NCI-H2081 treated with DMSO at 0.1 percent for 48 hours (cell line): ENCODE results near the gene DTX1.

ENCODE experiments used
- DNase-seq: peaks from one replicate; lab custom pipeline; 2025; lab: John Stamatoyannopoulos, UW

The DTX1 gene

DNA sequence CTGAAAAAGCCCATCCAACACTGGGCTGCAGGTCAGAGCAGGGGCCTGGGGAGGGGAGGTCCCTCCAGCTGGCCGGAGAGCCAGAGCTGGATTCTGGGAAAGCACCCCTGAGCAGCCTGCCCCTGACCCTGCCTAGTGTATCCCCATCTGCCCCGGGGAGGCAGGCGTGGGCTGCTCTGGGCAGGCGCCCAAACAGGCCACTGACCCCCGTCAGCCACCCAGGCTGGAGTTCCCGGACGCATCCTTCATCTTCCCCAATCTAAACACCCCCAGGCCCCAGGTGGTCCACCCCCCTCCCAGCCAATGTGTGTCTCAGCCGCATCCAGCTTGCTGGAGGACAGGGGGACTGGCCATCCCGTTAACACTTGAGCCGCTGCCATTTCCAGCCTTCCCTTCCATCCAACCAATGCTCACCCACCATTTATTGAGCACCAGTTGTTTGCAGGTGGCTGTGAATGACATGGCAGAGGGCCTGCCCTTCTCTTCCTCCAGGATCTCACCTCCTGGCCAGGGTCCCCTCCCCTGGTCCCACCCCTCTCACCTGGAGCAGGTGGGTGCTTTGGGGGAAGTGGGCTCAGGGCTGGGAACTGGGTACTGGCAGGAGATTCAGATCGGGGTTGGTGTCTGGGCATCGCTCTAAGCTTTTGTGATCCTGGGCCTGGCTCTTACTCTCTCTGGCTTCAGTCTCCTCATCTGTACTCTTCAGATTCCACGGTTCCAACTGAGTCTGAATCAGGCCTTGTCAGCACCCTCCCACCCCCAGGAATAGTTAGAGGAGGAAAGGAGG is 743 bp upstream of the DTX1 start:
- no peak for DNase-seq

- DNase-seq: no peak
Observed at GRCh38 chr12:113056381-113056630, 224 bp upstream of the DTX1 start.

GRCh38 chr12:113057565-113058485 is 1.3 kb downstream of the DTX1 start:
- no peak for DNase-seq

- DNase-seq: no peak
Observed at GRCh38 chr12:113058553-113058952, 2.0 kb downstream of the DTX1 start.

DNA sequence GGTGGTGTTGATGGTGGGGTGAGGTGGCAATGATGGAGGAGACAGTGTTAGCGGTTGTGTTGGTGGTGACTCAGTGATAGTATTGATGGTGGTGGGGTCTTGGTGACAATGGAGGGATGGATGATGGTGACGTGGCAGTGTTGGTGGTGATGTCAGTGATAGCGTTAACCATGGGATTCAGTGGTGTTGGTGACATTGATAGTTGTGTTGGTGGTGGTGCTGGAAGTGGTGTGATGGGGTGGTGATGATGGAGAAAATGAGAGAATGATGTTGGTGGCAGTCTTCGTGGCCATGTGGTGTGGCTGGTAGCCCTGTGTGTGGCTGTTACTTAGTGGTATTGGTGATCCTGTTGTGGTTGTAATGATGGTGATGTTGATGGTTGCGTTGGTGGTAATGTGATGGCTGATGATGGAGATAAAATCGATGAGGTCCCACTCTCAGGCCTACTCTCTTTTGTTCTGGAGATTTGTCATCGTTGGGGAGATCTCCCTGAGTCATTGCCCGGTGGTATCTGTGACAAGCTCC is 2.6 kb downstream of the DTX1 start:
- no peak for DNase-seq

GRCh38 chr12:113060336-113060960 is 3.9 kb downstream of the DTX1 start:
- DNase-seq: no peak

DNA sequence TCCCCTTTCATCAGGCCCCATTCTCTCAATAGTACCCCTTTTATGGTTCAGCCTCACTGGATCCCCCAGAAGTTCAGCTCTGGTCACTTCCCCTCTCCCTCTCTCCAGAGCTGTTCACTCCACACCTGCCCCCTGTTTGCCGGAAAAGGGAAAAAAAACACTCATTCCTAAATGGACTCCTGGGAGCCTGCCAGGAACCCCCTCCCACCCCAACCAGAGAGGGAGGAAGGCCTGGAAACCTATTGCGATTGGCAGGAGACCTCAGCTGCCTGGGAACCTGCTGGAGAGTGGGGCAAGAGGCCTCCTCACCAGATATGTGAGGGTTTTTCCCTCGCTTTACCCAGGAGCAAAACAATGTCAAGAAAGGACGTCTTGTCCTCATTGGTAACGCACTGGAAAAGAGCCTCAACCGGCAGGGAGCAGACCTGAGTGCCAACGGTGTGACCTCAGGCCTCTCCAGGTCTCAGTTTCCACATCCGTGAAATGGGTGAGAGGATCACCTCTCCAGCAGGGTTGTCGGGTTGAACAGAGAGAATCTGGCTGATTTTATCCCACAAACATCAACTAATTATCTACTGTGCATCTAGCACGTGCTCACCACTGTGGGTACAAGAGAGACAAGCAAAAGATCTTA is 4.6 kb downstream of the DTX1 start:
- DNase-seq: no peak

DNA sequence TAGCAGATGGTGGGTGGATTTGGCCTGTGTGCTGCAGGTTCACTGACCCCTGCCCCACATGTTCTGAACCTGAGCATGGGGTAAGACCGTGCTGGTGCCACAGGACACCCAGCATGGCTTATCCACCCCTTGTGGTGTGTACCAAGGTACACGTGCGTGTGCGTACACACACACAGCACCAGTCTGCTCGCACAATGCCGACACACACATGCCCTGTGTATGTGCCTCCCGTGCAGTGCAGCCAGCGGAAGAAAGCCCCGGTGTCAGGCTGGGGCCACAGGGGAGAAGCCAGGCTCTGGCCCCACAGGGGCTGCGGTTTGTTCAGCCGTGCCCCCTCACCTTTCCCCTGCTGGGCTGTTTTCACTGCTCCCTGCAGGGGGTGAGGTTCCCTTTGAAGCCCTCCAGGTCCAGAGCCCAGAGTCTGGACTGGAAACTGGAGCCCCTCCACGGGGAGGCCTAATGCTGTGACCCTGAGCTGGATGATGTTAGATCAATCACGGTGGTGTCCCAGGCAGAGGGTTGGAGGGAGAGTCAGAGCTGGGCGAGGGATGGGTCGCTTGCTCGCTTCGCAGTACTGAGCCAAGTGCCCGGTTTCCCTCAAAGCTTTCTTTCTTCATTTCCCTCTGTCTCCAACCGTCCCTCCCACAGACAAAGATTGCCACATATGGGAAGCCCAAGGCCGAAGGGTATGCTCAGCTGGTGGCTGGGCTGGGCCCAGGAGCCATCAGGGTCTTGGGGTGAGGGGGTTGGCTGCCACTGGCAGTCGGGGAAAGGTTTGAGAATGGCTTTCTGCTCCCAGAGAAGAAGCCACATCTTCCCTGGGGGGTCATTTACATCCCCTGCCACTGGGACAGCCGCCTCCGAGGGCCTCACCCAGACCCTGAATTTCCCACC is 6.2 kb downstream of the DTX1 start:
- no peak for DNase-seq

DNA sequence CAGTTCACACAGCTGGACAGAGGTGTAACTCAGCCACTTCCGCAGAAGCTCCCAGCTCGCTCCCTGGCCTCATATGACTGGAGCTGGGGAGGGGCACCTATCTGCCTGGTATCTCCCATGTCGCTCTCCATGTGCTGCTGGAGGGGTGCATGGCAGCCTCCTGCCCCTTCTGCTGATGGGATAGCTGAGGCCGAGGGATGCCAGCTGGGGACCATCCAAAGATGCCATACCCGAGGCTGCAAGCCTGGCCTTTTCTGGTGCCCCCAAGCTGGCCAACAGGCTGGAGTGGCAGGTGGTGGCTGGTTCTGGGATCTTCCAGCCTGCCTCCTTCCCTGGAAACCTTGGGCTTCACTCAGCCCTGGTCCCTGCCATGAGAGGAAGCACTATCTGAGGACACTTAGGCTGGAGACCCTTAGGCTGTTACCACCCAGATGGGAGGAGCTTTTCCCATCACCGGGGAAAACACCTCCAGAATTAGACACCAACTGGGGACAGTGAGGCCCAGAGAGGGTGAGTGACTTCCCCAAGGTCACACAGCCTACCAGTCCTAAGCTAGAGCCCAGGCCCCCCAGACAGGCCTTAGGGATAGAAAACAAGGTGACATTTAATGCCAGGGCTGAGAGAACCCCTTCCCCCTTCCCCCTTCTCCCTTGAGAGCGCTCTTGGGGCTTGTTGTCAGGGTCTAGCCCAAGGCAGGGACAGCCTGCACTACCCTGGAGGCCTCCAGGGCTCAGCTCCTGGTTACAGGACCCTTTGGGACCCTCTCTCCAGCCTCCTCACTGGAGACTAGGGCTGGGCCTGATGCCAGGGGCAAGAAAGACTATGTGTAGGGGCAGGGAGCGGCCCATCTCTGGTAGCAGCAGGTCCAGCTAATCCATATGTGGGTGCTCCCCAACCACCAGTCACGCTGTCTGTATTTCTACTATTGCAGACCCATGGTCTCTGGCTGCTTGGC is 7.1 kb downstream of the DTX1 start:
- DNase-seq: no peak

DNA sequence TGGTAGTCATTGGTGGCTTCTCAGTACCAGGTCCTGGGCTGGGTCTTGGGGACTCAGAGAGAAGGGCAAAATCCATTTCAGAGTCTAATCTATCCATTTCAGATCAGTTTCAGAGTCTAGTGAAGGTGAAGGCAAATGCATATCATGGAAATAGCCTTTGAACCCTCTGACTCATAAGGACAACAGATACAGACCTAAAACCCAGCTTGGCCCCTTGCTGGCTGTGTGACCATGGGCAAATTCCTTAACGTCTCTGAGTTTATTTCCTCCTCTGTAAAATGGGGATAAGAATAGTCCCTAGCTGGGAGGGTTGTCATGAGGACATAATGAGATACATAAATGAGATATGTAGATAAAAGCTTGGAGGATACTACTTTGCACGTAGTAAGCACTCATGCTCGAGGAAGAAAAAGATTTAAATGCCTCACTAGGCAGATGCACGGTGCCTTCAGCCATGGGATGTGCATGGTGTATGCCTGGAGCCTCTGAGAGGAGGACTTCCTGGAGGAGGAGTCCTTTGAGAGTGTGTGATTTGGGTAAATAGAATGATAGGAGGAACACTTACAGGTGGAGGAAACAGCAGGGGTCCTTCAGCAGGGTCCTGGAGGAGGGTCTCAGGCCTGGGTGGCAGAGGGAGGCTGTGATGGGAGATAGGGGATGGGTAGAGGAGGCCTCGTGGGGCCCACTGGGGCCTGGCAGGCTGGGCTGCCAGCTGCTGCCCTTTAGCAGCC is 8.0 kb downstream of the DTX1 start:
- DNase-seq: no peak

DNA sequence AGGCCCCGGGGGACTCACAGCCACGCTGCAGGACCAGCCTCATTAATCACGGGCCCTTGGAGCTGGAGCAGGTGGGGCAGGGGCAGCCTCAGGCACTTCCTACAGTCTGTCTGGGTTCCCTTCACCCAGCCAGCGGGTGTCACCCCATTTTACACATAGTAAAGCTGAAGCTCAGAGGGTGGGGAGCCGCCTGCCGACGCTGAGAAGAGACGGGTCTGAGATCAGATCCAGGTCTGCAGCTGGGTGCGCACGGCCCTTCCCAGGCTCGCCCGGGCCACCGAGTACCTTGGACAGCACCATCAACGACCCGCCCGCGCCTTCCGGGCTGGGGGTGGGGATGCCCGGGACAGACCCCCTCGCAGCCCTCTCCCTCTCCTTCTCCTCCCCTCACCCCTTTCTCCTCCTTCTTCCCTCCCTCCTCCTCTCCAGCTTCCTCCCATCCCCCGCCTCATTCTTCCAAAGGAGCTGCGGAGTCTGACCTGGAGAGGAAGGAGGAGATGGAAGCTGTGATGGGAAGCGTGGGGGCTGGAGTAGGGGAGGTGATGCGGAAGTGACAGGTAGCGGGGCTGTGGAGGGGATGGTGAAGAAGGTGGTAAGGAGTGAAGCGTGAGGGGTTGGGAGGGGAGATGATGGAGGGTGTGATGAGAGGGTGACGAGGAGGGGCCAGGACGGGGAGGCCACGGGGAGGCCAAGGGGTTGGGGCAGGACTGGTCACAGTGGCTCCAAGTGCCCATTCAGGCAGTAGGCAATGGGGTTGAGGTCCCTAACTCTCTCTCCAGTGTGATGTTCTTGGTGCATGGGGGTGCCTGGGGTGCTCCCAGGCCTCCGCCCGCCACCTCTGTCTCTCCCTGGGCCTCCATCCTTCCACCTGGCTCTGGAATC is 8.8 kb downstream of the DTX1 start:
- DNase-seq: no peak

DNA sequence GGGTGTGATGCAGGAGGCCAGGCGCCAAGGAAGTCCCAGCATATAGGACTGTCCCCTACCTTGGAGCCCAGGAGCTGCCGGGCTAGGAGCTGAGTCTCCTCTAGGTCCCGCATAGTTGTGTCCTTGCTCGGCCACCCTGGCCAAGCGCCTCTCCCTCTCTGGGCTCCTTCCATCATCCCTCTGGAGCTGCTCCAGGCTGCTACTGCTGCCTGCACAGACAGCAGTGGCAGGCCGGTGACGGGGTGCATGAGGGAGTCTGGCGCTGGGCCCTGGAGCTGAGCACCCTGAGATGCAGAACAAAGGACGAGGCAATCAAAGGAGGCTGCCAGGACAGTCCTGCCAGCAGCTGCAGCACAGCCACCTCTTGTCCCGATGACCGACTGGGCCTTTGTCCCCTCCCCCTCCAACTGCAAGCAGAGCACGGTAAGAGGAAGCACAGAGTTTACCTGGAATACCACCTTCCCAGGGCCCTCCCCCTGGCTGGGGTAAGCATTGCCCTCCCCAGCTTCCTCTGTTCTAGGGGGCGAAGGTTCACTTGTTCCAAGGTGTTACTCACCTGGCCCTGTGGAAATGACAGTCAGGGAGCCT is 10.4 kb downstream of the DTX1 start:
- no peak for DNase-seq

DNA sequence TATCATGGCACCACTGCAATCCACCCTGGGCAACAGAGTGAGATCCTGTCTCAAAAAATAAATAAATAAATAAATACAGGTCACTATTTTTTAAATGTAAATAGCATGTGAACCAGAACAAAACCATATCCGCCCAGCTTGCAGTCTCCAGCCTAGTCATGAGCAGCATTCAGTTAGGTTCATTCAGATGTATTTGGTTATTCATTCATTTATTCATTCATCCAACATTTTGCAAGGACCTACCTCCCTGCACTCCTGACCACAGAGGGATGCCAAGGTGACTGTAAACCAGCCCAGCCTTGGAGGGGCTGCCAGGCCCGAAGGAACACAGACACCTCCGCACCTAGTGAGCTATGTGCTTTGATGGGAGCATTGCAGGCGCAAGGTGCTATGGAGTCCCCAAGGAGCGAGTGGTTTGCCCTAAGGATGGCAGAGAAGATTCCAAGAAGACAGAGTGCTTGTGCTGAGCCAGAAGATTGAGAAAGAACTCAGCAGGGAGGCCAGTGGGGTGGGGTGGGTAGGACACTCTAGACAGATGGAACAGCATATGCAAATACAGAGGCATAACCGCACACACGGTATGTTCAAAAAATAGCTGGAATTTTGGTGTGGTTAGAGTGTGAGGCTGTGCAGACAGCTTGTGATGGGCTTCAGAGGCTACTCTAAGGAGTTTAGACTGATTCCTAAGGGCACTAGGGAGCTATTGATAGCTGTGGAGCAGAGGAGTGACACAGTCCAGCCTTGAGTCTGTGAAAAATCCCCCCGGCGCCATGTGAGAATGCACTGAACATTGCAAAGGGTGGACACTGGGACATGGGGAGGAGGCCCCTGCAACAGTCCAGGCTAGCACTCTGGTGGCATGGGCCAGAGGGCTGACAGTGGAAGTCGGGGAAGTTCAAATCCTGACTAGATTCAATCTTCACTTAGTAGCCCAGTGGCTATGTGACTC is 11.7 kb downstream of the DTX1 start:
- DNase-seq: no peak

GRCh38 chr12:113069149-113069548 is 12.6 kb downstream of the DTX1 start:
- no peak for DNase-seq

DNA sequence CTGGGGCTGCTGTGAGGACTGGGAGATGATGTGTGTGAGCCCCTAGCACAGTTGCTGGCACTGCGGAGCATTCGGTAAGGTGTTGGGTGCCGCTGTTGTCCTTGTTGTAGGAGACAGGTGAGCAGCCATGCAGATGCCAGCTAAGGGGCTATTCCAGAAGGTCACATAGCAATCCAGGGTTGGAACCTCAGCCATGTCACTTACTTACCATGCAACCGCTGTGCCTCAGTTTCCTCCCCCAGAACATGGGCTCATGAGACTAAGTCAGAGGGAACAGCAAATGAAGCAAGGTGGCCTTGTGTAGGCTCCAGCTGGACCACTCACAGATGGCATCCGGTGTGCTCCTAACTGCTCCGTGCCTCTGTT is 13.2 kb downstream of the DTX1 start:
- no peak for DNase-seq

- no peak for DNase-seq
Observed at GRCh38 chr12:113070117-113070906, 13.8 kb downstream of the DTX1 start.
